HG02588 (cell line): Measurements from ENCODE around the gene DLK2.
"Not testable (repeated sequence)": the region's sequence is repeated elsewhere in the genome, so short reads cannot be mapped to it uniquely, and the experiment has no call there.

Source experiments
- ATAC-seq: cut with Tn5 transposase; IDR thresholded peaks from one replicate; pipeline ENCODE4 v1.9.1; 2021; ENCODE audit warnings: mild to moderate bottlenecking, moderate library complexity; ENCODE audit not compliant: unreplicated experiment

The DLK2 gene

GRCh38 chr6:43455531-43456428 lies at the start of gene DLK2:
Gene DLK2 (minus strand): TSS chr6:43455548. CDS start chr6:43454825, 723 bp downstream.
- ATAC-seq, result no peak

- no peak for ATAC-seq
Measured at GRCh38 chr6:43503443-43503842, 48.1 kb upstream of the DLK2 start.

DNA sequence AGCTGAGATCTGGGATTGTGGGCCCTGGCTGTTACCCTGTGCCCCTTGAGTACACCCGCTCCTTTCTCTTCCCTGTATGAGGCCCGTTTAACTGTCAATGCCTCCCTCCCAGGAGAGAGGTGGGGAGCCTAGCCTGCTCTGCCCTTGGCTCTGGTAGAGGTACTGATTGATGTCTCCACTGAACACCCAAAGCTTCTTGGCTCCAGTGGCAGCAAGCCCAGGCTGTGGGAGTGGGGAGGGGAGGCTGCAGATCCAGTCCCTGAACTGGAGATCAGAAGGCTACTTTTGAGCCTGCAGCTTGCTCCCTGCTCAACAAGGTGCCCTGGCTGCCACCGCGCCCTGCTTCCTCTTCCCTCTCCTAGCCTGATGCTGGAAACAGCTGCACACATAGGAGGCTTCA lies 47.3 kb upstream of the DLK2 start:
- ATAC-seq, result no peak

GRCh38 chr6:43500921-43501320 lies 45.6 kb upstream of the DLK2 start:
- no peak for ATAC-seq

DNA sequence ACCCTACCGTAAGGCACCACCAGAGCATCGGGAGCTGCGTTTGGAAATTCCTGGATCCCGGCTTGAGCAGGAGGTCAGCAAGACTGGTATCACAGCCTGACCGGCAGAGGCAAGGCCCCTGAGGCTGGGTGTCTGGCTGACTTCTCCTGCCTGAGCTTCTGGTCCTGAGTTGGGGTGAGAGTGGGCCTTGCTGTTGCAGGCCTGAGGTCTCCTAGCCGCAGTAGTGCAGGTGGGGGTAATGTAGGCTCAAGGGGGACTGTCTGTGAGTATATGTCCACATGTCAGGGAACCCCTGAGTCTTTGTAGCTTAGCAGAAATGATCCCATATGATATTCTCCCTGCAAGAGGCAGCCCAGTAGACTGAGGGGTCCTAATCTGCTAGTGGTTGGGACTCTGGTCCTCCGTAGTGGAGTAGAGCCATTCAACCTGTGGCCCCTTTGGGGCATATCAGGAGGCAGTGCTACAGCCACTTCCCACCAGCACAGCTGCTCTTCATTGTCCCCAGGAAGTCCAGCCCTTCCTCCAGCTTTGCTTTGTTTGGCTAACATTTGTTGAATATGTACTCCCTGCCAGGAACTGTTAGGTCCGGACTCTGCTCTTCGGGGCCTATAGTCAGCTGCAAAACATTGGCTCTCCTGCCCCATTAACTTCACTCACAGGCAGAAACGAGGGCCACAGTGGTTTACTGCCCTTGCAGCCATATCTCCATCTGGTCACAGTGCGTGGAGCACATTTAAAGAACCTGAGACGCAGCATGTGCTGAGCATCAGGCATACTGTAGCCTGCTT lies 43.9 kb upstream of the DLK2 start:
- no peak for ATAC-seq

- not testable (repeated sequence) for ATAC-seq
Measured at GRCh38 chr6:43498291-43498690, 42.9 kb upstream of the DLK2 start.

DNA sequence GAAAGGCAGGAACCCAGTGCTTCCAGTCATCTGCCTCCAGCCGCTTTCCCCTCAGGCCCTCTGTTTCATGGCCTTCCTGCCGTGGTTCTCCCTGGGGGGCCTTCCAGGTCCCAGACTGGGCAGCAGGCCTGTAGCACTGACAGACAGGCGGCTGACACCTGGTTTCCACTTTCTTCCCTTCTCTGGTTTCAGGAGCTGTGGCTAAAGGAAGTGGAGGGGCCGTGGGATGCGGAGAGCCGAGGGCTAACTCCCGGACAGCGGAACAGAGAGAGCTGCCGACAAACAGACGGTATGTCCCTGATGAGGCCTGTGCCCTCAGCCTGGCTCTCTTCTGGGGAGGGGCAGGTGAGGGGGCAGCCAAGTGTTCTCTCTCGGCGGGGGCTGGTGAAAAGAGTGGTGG lies 42.3 kb upstream of the DLK2 start:
- no peak for ATAC-seq

DNA sequence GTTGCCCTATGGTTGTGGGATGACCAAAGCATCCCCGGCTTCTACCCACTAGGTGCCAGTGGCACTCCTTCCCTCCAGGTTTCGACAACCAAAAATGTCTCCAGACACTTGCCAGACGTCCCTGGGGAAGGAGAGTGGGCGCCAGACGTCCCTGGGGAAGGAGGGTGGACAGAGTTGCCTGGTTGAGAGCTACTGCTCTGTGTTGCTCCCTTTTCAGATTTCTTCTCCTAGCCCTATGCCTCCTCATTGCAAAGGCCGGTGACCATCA lies 41.7 kb upstream of the DLK2 start:
- no peak for ATAC-seq

GRCh38 chr6:43496370-43497128 lies 41.2 kb upstream of the DLK2 start:
- ATAC-seq, result no peak

DNA sequence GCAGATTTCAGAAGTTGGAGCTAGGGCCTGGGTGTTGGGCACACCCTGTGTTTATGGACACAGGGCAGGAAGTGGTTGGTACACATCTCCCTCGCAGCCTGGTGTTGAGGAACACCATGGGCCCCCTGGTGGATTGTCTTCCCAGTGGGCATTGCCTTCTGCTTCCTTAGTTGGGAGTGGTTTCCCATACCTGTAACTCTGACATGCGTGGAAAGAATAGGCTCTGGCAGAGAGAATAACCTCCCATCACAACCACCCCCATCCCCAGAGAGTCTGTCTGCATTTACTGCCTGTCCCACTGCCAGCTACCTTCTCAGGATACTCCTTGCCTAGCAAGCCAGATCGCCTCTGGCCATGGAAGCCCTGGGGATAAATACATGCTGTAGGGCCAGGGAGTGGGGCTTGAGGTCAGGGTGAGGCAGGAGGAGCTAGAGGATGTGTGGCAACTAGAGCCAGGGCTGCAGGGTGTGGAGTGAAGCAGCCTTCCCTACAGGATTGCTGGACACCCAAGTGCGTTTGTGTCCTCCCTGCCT lies 40.1 kb upstream of the DLK2 start:
- ATAC-seq, result no peak

DNA sequence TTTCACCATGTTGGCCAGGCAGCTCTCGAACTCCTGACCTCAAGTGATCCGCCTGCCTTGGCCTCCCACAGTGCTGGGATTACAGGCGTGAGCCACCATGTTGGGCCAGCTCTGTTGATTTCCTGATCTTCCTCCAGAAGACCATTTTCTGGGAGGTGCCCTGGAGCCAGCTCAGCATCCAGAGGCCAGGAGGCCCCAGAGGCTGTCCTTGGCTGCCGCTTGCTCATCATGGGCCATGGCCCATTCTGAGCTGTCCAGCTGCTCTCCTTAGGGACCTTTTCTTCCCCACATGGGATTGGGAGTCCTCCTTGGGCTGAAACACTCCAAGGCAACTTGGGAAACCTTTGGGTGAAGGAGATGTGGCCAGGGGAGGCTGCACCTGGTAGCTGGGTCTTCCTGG lies 39.4 kb upstream of the DLK2 start:
- no peak for ATAC-seq

DNA sequence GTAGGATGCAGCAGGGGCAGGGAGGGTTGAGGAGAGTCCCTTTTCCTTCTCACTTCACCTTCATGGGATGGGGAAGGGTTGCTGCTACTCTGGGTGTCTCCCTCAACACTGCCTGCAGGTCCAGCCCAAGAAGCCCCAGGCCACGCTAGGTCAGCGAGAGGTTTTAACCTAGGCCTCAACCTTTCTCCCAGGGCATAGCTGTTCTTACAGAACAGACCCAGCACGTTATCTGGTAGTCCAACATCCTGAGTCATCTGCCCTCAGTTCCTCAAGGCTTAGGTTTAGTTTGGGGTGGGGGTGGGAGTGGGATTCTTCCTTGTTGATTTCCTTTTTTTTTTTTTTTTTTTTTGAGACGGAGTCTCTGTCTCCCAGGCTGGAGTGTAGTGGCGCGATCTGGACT lies 39.0 kb upstream of the DLK2 start:
- no peak for ATAC-seq

DNA sequence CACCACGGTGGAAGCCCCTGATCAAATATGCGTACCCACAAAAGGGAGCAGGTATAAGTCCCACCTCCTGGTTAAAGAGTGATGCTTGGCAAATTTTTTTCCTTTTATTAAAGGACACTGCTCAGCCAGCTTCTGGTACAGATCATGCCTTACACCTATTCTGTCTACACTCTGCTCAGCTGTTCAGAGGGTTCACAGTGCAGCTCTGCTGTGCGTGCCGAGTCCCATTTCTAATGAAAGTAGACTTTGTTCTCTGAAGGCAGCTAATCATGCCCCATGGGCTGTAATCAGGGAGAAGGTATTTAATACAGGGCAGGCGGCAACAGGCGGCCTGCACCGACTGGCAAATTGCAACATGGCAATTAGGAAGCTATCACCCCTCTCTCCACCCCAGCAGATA lies 38.5 kb upstream of the DLK2 start:
- no peak for ATAC-seq

DNA sequence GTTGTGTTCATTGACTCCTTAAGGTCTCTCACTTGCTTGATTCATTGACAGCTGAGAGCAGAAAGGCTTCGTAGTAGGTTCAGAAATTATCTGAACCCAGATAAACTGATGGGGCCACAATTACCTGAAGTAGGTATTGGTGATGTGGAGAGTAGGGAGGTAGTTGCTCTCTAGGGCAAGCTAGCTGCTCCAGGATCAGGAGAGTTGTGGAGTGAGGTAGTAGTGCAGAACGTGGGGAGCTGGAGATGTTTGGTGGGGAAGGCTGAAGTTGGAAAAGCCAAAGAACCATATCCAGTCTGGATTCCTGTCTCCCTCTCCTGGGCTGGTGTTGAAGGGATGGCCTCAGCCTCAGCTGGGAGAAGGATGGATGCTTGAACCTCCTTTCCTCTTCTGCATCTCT lies 37.9 kb upstream of the DLK2 start:
- no peak for ATAC-seq

GRCh38 chr6:43492673-43493072 lies 37.3 kb upstream of the DLK2 start:
- ATAC-seq, result no peak

GRCh38 chr6:43491750-43492661 lies 36.7 kb upstream of the DLK2 start:
- no peak for ATAC-seq

DNA sequence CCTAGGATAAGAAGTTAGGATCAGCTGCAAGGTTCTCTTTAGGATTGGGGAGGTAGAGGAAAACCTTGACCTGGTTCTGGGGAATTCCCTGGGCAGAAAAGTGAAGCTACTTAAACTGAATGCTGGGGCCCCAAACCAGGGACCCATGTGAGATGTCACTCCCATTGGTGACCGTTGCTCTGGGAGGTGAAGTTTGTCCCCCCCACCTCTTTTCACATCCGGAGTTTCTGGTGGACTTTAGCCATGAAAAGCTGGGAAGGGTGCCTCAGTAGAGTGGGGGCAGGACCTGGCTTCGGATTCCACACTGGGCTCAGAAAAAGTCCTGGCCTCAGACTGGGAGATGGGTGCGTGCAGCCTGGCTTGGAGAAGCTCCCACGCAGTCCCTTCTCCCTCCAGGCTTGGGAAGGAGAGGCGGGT lies 35.2 kb upstream of the DLK2 start:
- no peak for ATAC-seq

DNA sequence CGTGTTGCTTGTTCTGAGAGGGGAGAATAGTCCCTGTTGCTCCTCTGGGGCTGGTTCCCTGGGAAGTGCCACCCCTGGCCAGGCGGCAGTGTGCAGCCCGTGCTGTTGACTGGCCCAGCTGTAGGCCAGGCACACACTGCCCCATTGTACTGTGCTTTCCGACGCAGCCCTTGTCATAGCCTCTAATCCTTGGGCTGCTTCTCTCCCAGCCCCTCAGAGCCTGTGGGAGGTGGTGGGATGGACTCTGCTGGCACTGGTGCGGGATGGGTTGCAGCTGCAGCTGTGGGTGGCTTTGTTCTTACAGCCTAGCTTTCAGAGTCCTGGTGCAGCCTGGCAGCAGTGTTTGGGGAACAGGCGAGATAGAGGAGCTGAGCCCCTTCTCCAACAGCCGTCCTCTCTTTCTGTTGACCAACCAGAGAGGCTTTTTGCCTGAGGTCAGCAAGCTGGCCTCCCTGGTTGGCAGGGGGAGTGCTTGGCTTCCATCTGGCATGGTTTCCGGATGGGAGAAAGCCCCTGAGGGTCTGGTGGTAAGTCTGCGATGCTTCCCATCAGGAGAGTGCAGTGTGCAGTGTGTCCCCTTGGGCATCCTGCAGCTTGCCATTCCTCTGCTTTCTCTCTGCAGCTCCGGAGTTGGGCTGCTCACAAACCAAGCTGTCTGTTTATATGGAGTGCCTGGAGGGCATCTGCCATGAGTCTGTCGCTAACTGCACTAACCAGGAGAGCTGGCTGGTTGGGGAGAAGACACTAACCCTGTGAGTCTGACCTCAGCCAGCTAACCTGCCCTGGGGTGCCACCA lies 34.1 kb upstream of the DLK2 start:
- no peak for ATAC-seq

DNA sequence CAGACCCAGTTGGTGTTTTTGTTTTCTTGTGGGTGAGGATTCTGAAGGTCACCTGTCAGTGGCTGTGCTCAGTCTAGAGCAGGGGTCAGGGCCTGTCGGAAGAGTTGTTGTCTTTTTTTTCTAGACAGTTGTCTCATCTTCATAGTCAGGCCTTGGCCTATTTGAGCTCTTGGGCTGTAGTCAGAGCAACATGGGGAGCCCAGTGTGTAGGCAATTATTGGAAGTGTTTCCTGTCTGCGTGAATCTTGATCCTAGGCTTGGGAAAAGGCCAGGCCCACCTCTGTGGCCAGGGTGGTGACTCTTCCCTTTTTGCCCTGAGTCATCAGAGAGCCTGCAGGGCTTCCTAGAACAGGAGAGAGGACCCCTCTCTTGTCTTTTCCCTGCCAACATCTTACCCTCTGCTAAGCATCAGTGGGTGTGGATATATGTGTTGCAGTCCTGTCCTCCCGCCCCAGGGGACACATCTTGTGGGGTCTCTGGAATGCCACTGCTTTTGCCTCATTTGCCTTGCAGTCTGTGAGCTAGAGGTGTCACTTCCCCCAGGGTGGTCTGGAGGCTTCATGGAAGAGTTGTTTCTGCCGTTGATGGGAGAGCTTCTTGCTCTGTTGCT lies 33.4 kb upstream of the DLK2 start:
- no peak for ATAC-seq
